ENCODE results near the gene UCN2.

DNA sequence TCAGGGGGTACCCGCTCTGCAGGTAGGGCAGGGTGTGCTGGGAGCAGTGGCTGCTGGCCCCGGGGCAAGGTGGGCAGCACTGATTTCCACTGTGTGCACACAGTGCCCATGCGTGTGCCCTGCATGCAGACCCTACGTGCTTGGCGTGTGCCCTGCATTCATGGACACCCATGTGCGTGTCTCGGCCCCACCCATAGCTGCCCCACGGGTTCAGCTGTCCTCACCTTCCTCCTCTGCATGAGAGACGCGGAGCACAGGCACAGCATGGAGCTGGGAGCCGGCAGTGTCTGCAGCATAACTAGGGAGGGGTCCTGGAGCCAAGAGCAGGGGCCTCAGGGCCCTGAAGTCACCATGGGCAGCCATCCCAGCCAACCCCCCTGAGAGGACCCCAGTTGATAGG, 1.6 kb upstream of the UCN2 start:
- TF ChIP-seq, protein P1, sequence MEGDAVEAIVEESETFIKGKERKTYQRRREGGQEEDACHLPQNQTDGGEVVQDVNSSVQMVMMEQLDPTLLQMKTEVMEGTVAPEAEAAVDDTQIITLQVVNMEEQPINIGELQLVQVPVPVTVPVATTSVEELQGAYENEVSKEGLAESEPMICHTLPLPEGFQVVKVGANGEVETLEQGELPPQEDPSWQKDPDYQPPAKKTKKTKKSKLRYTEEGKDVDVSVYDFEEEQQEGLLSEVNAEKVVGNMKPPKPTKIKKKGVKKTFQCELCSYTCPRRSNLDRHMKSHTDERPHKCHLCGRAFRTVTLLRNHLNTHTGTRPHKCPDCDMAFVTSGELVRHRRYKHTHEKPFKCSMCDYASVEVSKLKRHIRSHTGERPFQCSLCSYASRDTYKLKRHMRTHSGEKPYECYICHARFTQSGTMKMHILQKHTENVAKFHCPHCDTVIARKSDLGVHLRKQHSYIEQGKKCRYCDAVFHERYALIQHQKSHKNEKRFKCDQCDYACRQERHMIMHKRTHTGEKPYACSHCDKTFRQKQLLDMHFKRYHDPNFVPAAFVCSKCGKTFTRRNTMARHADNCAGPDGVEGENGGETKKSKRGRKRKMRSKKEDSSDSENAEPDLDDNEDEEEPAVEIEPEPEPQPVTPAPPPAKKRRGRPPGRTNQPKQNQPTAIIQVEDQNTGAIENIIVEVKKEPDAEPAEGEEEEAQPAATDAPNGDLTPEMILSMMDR (conservative IDR thresholded peaks at IDR 0.05): no peak
- no peak for TF ChIP-seq ZFX (IDR thresholded peaks at IDR 0.05)
